ENCODE data around the gene RNF112.
"Not testable (repeated sequence)": the region's sequence is repeated elsewhere in the genome, so short reads cannot be mapped to it uniquely, and the experiment has no call there.

Gene RNF112

DNA sequence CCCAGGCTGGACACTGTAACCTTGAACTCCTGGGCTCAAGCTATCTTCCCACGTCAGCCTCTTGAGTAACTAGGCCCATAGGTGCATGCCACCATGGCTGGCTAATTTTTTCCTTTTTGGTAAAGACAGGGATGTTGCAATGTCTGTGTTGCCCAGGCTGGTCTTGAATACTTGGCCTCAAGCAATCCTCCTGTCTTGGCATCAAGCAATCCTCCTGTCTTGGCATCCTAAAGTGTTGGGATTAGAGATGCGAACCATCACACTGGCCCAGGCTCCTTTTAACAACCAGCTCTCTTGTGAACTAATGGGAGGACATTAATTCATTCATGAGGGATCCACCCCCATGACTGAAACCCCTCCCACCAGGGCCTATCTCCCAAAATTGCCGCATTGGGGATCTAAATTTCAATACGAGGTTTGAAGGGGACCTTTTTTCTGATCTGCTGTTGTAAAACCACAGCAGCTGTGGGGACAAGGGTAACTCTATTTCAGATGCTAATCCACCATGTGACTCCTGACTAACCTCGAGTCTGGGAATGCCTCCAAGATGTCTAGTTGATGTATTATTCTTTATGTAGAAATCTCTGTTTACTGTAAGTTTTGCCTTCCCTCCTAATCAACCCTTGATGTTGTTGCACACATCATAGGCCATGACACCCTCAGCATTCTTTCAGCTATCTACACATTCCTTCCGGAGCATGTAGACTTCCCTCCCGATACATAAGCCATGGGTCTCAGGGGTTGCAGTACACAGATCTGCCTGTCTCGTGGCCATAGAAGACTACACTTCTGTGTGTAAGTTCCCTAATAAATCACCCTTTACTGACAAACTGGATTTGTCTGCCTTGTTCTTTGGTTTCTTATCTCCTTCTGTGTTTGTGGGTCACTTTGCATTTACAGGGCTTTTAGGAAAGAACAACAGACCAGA, 37.6 kb downstream of the RNF112 start:
- no peak for DNase-seq (ENCODE audit: low read depth)

GRCh38 chr17:19449656-19450055, 38.6 kb downstream of the RNF112 start:
- no peak for DNase-seq (ENCODE audit: low read depth)

GRCh38 chr17:19453296-19453695, 42.3 kb downstream of the RNF112 start:
- no peak for DNase-seq (ENCODE audit: low read depth)

DNA sequence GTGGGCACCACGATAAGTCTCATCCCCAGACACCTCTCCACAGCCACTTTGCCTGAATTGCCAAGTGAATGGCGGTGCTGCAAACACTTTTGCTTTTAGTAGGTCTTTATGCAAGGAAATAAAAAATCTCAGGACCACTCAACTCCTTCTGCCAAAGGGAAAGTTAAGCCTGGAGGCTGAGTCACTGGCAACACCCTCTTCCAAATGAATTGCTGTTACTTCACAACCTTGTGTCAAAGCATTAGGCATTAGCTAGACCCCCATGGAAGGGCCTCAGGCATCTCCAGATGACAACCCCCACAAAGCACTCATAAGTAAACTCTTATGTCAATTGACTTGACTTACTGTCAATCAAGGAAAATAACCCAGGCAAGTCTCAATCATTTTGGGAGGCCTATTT, 43.0 kb downstream of the RNF112 start:
- no peak for DNase-seq (ENCODE audit: low read depth)

DNA sequence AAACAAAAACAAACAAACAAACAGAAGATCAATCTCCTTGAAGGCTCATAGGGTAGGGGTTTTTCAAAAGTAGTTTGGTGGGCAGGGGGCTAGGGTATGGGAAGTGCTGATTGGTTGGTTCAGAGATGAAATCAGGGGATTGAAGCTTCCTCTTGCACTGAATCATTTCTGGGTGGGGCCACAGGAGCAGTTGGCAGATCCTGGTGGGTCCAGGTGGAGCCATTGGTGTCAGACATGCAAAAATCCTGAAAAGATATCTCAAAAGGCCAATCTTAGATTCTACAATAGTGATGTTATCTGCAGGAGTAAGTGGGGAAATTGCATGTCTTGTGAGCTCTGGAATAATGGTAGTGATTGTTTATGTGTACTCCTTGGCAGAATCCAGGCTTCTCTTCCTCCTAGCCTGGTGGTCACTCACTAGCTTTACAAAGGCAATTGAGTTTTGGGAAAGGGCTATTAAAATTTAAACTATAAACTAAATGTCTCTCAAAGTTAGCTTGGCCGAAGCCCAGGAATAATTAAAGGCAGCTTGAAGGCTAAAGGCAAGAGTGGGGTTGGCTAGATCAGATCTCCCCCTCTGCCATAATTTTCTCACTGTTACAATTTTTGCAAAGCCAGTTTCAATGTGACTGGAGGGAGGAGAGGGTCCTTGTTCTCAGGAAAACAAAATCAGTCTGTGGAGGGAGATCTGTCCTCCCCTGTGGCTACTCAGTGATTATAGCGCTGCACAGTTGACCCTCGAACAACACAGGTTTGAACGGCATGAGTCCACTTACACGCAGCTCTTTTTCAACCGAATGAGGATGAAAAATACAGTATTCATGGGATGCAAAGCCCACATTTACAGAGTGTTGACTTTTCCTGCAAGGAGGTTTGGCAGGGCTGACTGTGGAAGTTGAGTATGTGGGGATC, 45.2 kb downstream of the RNF112 start:
- no peak for DNase-seq (ENCODE audit: low read depth)

DNA sequence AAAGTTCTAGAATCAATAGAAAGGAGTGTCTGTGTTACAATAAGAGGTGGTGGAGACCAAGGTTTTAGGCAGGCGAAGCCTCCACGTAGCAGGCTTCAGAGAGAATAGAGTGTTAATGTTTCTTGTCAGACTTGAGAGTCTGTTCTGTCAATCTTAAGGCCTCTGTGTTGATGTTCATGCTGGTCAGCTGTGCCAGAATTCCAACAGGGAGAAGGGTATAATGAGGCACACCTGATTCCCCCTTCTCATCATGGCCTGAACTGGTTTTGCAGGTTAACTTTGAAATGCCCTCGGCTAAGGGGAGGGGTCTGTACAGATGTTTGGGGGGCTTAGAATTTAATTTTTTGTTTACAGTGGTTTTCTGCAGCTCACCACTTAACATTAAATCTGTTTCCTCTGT, 46.0 kb downstream of the RNF112 start:
- DNase-seq (ENCODE audit: low read depth), result no peak

DNA sequence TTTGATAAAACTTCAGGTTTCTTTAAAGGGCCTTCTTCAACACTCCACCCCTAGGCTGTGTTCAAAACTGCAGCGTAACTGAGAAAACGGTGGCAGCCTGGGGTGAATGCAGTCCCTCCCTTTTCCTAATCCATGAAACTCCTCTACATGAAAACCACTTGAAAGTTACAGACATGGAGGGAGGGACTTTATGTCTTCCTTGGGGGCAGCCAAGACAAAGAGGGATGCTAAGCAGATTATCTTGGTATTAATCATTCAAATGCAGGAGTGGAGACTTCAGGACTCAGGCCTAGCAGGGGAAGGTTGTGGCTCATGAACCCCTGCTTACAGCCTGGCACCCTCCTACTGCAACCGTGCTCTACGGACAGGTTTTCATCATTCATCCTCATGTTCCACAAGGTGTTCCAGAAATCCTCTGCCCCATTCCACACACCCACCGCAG, 46.8 kb downstream of the RNF112 start:
- no peak for DNase-seq (ENCODE audit: low read depth)

DNA sequence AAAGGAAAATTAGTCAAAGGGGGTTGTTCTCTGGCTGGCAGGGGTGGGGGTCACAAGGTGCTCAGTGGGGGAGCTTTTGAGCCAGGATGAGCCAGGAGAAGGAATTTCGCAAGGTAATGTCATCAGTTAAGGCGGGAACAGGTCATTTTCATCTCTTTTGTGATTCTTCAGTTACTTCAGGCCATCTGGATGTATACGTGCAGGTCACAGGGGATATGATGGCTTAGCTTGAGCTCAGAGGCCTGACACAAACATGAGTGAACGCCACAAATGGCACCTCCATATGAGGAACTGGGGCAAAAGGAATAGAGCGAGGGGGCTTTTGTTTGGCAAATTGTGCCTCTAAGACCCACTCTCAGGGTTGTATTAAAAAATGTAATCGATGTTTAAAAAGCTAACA, 47.4 kb downstream of the RNF112 start:
- not testable (repeated sequence) for DNase-seq (ENCODE audit: low read depth)

DNA sequence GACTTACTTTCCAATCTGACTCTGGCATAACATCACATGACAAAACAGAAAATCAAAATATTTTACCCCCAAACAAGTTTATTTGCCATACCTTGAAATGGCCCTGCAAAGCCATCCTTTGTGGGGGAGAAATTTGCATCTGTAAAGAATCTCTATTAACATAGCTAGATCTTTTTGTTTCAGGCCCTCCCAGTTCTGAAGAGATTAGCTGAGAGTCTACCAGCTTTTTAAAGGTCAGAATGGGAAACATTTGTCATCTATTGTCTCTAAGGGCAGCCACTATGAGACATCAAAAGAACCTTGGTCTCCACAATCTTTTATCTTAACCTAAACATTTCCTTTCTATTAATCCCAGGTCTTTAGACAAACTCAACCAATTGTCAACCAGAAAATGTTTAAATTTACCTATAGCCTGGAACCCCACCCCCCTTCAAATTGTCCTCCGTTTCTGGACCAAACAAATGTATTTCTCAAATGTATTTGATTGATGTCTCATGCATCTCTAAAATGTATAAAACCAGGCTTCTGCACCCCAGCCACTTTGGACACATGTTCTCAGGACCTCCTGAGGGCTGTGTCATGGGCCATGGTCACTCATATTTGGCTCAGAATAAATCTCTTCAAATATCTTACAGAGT, 48.1 kb downstream of the RNF112 start:
- not testable (repeated sequence) for DNase-seq (ENCODE audit: low read depth)

DNA sequence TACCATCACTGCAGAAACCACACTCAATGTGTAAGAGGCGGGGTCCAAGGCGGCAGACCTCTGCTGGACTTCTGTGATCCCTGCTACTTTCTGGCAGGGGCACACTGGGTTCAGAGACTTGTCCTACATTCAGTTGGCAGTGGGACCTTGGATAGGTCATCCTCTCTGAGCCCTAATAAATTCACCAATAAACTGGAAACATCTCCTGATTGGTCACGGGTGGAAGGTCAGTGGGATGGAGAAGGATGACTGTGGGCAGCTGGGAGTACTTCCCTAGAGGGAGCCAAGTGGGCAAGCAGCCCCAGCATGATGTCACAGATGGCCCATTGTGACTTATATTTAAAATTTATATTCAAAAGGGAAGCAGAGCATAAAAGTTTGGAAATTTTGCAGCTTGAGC, 49.7 kb downstream of the RNF112 start:
- DNase-seq (ENCODE audit: low read depth), result no peak

- no peak for DNase-seq (ENCODE audit: low read depth)
These were observed 50.1 kb downstream of the RNF112 start for GRCh38 chr17:19461116-19461515.

DNA sequence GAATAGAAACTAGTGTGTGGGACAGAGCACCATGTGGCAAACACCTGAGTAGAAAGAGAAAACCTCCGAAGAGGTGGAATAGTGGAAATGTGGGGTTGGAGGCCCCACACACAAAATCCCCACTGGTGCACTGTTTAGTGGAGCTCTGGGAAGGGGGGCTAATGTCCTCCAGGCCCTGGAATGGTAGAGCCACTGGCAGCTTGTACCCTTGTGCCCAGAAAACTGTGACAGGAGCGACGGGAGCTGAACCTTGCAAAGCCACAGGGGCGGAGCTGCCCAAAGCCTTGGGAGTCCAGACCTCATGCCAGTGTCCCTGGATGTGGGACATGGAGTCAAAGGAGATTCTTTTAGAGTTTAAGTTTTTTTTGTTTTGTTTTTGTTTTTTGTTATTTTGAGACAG, 50.6 kb downstream of the RNF112 start:
- DNase-seq (ENCODE audit: low read depth), result no peak

GRCh38 chr17:19462456-19463035, 51.5 kb downstream of the RNF112 start:
- DNase-seq (ENCODE audit: low read depth), result not testable (repeated sequence)

DNA sequence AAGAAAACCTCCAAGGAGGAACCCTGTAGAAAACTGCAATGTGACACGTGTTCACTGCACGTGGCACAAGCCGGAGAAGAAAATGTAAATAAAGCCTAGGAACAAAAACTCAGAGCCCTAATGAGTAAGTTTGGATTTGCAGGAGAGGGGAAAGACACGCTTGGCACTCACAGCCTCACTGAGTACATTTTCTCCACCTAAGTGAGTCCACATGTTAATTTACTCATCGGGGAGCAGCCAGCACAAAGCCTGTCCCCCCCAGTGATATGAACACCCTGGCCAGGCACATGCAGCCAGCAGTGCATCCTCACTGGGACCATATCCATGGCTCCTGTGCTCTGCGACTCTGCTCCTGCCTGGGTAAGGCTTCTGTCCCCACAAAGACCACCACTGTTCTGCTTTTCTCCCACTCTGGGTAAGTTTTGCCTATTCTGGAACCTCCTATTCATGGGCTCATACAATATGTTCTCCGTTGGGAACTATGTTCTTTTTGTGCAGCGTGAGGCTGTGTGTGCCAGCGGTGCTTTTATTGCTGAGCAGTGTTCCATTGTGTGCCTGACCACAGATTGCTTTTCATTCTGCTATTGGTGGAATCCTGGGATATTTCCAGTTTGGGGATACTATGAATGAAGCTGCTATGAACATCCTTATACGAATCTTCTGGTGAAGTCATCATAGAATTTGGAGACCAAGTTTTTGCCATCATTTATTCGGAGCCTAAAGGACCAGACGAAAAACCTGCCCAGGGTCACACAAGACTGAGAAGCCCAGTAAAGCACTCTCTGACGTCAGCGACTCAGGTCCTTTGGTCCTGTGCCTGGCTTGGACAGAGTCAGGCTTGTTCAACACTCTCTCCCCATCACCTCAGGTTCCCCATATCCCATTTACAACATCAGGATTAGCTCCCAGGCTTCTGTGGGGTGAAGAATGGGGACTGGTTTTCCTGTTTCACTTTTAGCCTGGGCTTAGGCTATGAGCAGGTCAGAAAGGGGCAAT, 53.3 kb downstream of the RNF112 start:
- DNase-seq (ENCODE audit: low read depth), result no peak

Measured in stimulated activated CD8-positive, alpha-beta memory T cell treated with anti-CD3 and anti-CD28 coated beads, Interleukin-15, amount 100 ng/mL, for 24 hours (primary cell).